Fibroblast of mammary gland (primary cell): Measurements from ENCODE around the gene SMAD3.
"Not testable (repeated sequence)": the region's sequence is repeated elsewhere in the genome, so short reads cannot be mapped to it uniquely, and the experiment has no call there.

Experiments
- DNase-seq: peaks from one replicate; pipeline ENCODE4 v3.0.0-alpha.2; 2010; ENCODE audit warnings: low read depth
- H3K4me3 ChIP-seq: 2 replicates; pipeline ENCODE4 v1.5.1; 2011; ENCODE audit warnings: low read depth, mild to moderate bottlenecking, low read length, moderate library complexity; ENCODE audit not compliant: control insufficient read depth
- CTCF ChIP-seq: conservative IDR thresholded peaks from 2 replicates; pipeline ENCODE4 v1.5.1; 2011; ENCODE audit warnings: low read depth, low read length, inconsistent platforms; ENCODE audit not compliant: control insufficient read depth, insufficient read depth

SMAD3 gene

GRCh38 chr15:67026610-67026967 lies 38.8 kb upstream of the SMAD3 start:
- TF ChIP-seq CTCF = no peak
- no peak overlapping the region for H3K4me3 ChIP-seq
- DNase-seq = no peak

GRCh38 chr15:67028440-67028839 lies 37.0 kb upstream of the SMAD3 start:
- not testable (repeated sequence) for H3K4me3 ChIP-seq, DNase-seq

- TF ChIP-seq CTCF = no peak
- H3K4me3 ChIP-seq = no peak overlapping the region
- DNase-seq = no peak
Observed at GRCh38 chr15:67030036-67030762, 35.2 kb upstream of the SMAD3 start.

- DNase-seq = no peak
- TF ChIP-seq CTCF = no peak
- no peak overlapping the region for H3K4me3 ChIP-seq
Observed at GRCh38 chr15:67031331-67031730, 34.1 kb upstream of the SMAD3 start.

GRCh38 chr15:67032608-67033007 lies 32.8 kb upstream of the SMAD3 start:
- no peak overlapping the region for H3K4me3 ChIP-seq
- TF ChIP-seq CTCF = no peak
- DNase-seq = no peak

GRCh38 chr15:67033012-67033411 lies 32.4 kb upstream of the SMAD3 start:
- H3K4me3 ChIP-seq = no peak overlapping the region
- no peak for TF ChIP-seq CTCF
- no peak for DNase-seq

GRCh38 chr15:67033571-67034044 lies 31.8 kb upstream of the SMAD3 start:
- no peak overlapping the region for H3K4me3 ChIP-seq
- DNase-seq = no peak
- TF ChIP-seq CTCF = no peak
